HEK293T (cell line): Measurements from ENCODE around the gene LRPAP1.

Experiments used
- CTCF ChIA-PET: fragments of 350-600 bp; formaldehyde crosslinking; extraction: SDS; loops from one replicate; lab custom pipeline; 2021; ENCODE audit warnings: antibody characterized with exemption, inconsistent platforms; lab: Yijun Ruan, JAX
- POLR2A ChIA-PET: fragments of 350-600 bp; formaldehyde crosslinking; extraction: SDS; loops from one replicate; lab custom pipeline; 2020; ENCODE audit warnings: antibody characterized with exemption, inconsistent platforms; lab: Yijun Ruan, JAX
- DNase-seq: peaks from one replicate; pipeline ENCODE4 v3.0.0; 2012; ENCODE audit warnings: mixed read lengths; ENCODE audit errors: extremely low spot score
- ARNT ChIP-seq: fragments of 450-650 bp; IDR thresholded peaks from 2 replicates; pipeline ENCODE4 v1.6.1; 2017; ENCODE audit warnings: mild to moderate bottlenecking
- BHLHE40 ChIP-seq: fragments of 450-650 bp; IDR thresholded peaks from 2 replicates; pipeline ENCODE4 v1.6.1; 2016; ENCODE audit warnings: mild to moderate bottlenecking, moderate library complexity, borderline replicate concordance
- CTBP1 ChIP-seq: fragments of 450-650 bp; IDR thresholded peaks from 2 replicates; pipeline ENCODE4 v1.6.1; 2016; ENCODE audit warnings: borderline replicate concordance
- ELF4 ChIP-seq: fragments of 450-650 bp; IDR thresholded peaks from 2 replicates; pipeline ENCODE4 v1.6.1; 2017; ENCODE audit warnings: antibody characterized with exemption
- FOXA1 ChIP-seq: fragments of 450-650 bp; IDR thresholded peaks from 2 replicates; pipeline ENCODE4 v1.6.1; 2016; ENCODE audit warnings: mild to moderate bottlenecking
- FOXK2 ChIP-seq: fragments of 450-650 bp; IDR thresholded peaks from 2 replicates; pipeline ENCODE4 v1.6.1; 2016; ENCODE audit warnings: mild to moderate bottlenecking
- FOXM1 ChIP-seq: fragments of 450-650 bp; IDR thresholded peaks from 2 replicates; pipeline ENCODE4 v1.6.1; 2017; ENCODE audit warnings: mild to moderate bottlenecking, borderline replicate concordance
- HDGF ChIP-seq: fragments of 450-650 bp; IDR thresholded peaks from 2 replicates; pipeline ENCODE4 v1.6.1; 2017; ENCODE audit warnings: antibody characterized with exemption, borderline replicate concordance
- L3MBTL2 ChIP-seq: fragments of 450-650 bp; conservative IDR thresholded peaks from 2 replicates; pipeline ENCODE4 v1.6.1; 2016; ENCODE audit warnings: mild to moderate bottlenecking
- LEF1 ChIP-seq: fragments of 450-650 bp; IDR thresholded peaks from 2 replicates; pipeline ENCODE4 v1.6.1; 2017; ENCODE audit warnings: mild to moderate bottlenecking, borderline replicate concordance
- NFRKB ChIP-seq: fragments of 450-650 bp; IDR thresholded peaks from 2 replicates; pipeline ENCODE4 v1.6.1; 2016; ENCODE audit warnings: mild to moderate bottlenecking, moderate library complexity
- PKNOX1 ChIP-seq: fragments of 450-650 bp; IDR thresholded peaks from 2 replicates; pipeline ENCODE4 v1.6.1; 2016
- SP1 ChIP-seq: fragments of 450-650 bp; IDR thresholded peaks from 2 replicates; pipeline ENCODE4 v1.6.1; 2017
- SUZ12 ChIP-seq: fragments of 450-650 bp; IDR thresholded peaks from 2 replicates; pipeline ENCODE4 v1.6.1; 2016; ENCODE audit warnings: mild to moderate bottlenecking
- TARDBP ChIP-seq: fragments of 450-650 bp; IDR thresholded peaks from 2 replicates; pipeline ENCODE4 v1.6.1; 2016
- ZNF384 ChIP-seq: fragments of 450-650 bp; IDR thresholded peaks from 2 replicates; pipeline ENCODE4 v1.6.1; 2016

Gene LRPAP1

GRCh38 chr4:3520796-3521600 lies 11.2 kb downstream of the LRPAP1 start:
- CTCF ChIA-PET: no interaction called here
- no peak for TF ChIP-seq LEF1
- no peak for TF ChIP-seq SP1
- TF ChIP-seq L3MBTL2: no peak
- TF ChIP-seq FOXA1: no peak
- TF ChIP-seq ZNF384: no peak
- no peak for TF ChIP-seq FOXK2
- DNase-seq: no peak
- POLR2A ChIA-PET: no interaction called here

GRCh38 chr4:3520276-3520675 lies 11.9 kb downstream of the LRPAP1 start:
- TF ChIP-seq LEF1 (no peak), PKNOX1 (no peak), SP1 (no peak), FOXK2 (no peak), FOXM1 (no peak), SUZ12 (no peak), NFRKB (no peak), CTBP1 (no peak), FOXA1 (no peak), BHLHE40 (no peak), HDGF (no peak)
- POLR2A ChIA-PET: no interaction called here
- DNase-seq: no peak
- CTCF ChIA-PET: no interaction called here

GRCh38 chr4:3519468-3520264 lies 12.6 kb downstream of the LRPAP1 start:
- CTCF ChIA-PET: no interaction called here
- no peak for DNase-seq
- POLR2A ChIA-PET: no interaction called here
- TF ChIP-seq LEF1 (no peak), NFRKB (no peak), SP1 (no peak), FOXA1 (no peak), L3MBTL2 (no peak), SUZ12 (no peak), FOXM1 (no peak), CTBP1 (no peak), ZNF384 (no peak), HDGF (no peak)

- CTCF ChIA-PET: no interaction called here
- POLR2A ChIA-PET: no interaction called here
- no peak for TF ChIP-seq LEF1
- no peak for TF ChIP-seq HDGF
- TF ChIP-seq FOXK2: no peak
- no peak for TF ChIP-seq L3MBTL2
- TF ChIP-seq SP1: no peak
- no peak for TF ChIP-seq BHLHE40
- TF ChIP-seq TARDBP: no peak
- TF ChIP-seq PKNOX1: no peak
- no peak for TF ChIP-seq ELF4
- TF ChIP-seq FOXA1: no peak
- no peak for TF ChIP-seq SUZ12
- TF ChIP-seq CTBP1: no peak
- no peak for TF ChIP-seq ZNF384
- no peak for TF ChIP-seq FOXM1
- TF ChIP-seq NFRKB: no peak
- TF ChIP-seq ARNT: no peak
- no peak for DNase-seq
These were observed 13.3 kb downstream of the LRPAP1 start for GRCh38 chr4:3518941-3519340.

GRCh38 chr4:3518511-3518880 lies 13.7 kb downstream of the LRPAP1 start:
- no peak for DNase-seq
- CTCF ChIA-PET: no interaction called here
- POLR2A ChIA-PET: no interaction called here
- no peak for TF ChIP-seq LEF1

GRCh38 chr4:3517731-3518510 lies 14.3 kb downstream of the LRPAP1 start:
- POLR2A ChIA-PET: no interaction called here
- TF ChIP-seq TARDBP (no peak), SUZ12 (no peak), BHLHE40 (no peak), FOXM1 (no peak), CTBP1 (no peak), FOXA1 (no peak)
- no peak for DNase-seq
- CTCF ChIA-PET: no interaction called here
